Left ventricle myocardium inferior (tissue), 1 donor: ENCODE data around the gene PTGDS. TPM values are rescaled to one million over a fixed set of nuclear protein-coding genes. Genes with fewer than 3 reads are reported as not detected.

Experiments
- DNase-seq: peaks from one replicate; pipeline ENCODE4 v3.0.0-alpha.2; 2020
- H3K27ac ChIP-seq: fragments of 200-600 bp; replicated peaks from 2 replicates; pipeline ENCODE4 v1.8.0; 2021
- H3K27me3 ChIP-seq: fragments of 200-600 bp; 2 replicates; pipeline ENCODE4 v1.8.0; 2021; ENCODE audit warnings: low read depth
- H3K36me3 ChIP-seq: fragments of 200-600 bp; 2 replicates; pipeline ENCODE4 v1.8.0; 2021
- H3K4me1 ChIP-seq: fragments of 200-600 bp; 2 replicates; pipeline ENCODE4 v1.8.0; 2021
- H3K4me3 ChIP-seq: fragments of 200-600 bp; 2 replicates; pipeline ENCODE4 v1.8.0; 2021; ENCODE audit warnings: mild to moderate bottlenecking, moderate library complexity
- H3K9me3 ChIP-seq: fragments of 200-600 bp; replicated peaks from 2 replicates; pipeline ENCODE4 v1.8.0; 2021
- intact Hi-C: fragments of 100-400 bp; cut with micrococcal nuclease; formaldehyde crosslinking; loops from one replicate; pipeline ENCODE4 v1.11.0; 2022
- total RNA-seq: library from RNA; stranded (reverse); fragmentation: NEBNext Ultra II Directional; extraction: Animal tissue kit (Norgen Biotek cat#: 25700); gene quantifications from one replicate; pipeline ENCODE4 v1.2.1, GENCODE V29; 2021
- TF ChIP-seq, protein P1 (sequence below): fragments of 200-600 bp; IDR thresholded peaks from 2 replicates; pipeline ENCODE4 v1.8.0; 2021; ENCODE audit warnings: antibody characterized with exemption, mild to moderate bottlenecking, borderline replicate concordance
- donor health status: DM: no; HTN: yes; CAD: no; lungs with severe emphysema.

Gene PTGDS
- total RNA-seq, 1 donor from 2014 or later = 3,579 TPM

DNA sequence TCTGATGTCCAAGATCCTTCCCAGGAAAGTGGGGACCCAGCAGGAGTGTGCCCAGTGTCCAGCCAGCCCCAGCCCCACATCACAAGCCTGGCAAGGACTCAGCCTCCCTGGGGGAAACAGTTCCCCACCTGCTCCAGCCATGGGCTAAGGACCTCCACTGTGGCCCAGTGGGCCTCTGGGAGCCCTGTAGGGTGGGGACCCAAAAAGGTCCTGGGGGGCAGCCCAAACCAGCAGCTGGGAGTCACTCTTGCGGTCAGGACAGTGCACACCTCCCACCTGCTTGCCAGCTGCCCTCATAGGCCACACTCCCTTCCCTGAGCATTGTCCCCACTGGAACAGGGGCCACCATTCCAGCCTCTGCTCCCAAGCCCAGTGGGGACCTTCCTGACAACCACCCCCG lies 49.1 kb downstream of the PTGDS start:
- TF ChIP-seq, protein P1, sequence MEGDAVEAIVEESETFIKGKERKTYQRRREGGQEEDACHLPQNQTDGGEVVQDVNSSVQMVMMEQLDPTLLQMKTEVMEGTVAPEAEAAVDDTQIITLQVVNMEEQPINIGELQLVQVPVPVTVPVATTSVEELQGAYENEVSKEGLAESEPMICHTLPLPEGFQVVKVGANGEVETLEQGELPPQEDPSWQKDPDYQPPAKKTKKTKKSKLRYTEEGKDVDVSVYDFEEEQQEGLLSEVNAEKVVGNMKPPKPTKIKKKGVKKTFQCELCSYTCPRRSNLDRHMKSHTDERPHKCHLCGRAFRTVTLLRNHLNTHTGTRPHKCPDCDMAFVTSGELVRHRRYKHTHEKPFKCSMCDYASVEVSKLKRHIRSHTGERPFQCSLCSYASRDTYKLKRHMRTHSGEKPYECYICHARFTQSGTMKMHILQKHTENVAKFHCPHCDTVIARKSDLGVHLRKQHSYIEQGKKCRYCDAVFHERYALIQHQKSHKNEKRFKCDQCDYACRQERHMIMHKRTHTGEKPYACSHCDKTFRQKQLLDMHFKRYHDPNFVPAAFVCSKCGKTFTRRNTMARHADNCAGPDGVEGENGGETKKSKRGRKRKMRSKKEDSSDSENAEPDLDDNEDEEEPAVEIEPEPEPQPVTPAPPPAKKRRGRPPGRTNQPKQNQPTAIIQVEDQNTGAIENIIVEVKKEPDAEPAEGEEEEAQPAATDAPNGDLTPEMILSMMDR = no peak
- Histone ChIP-seq H3K36me3 (peaks cover under 1% of the 10 kb centered on the region), H3K4me1 (peaks cover 31% of the 10 kb centered on the region), H3K27ac (no peak overlapping the region), H3K27me3 (no peaks in the 10 kb centered on the region), H3K9me3 (no peaks in the 10 kb centered on the region), H3K4me3 (peak overlapping the region; percentile 77)
- intact Hi-C loops = no loop called here
- DNase-seq = no peak

DNA sequence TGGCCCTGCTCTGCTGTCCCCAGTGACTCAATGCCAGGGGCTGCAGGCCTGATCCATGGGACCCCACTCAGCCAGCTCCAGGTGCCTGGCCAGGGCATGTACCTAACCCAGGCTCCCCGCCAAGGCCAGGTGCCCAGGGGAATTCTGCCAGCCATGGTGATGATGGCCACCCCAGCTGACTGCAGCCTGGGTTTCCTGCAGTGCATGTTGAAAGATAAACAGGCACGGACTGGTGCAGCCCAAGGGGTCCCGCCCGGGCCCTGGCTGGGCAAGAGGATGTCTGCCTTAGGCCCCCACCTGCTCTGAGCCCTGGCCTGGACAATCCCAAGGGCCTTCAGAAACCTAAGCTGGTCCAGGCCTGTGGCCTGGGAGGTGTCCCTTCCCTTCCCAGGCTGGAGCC lies 49.5 kb downstream of the PTGDS start:
- Histone ChIP-seq H3K4me1 (peaks cover 31% of the 10 kb centered on the region), H3K4me3 (peak overlapping the region; percentile 77), H3K27me3 (no peaks in the 10 kb centered on the region), H3K27ac (peak overlapping the region; percentile 49), H3K9me3 (no peaks in the 10 kb centered on the region), H3K36me3 (no peaks in the 10 kb centered on the region)
- no peak for DNase-seq
- TF ChIP-seq, protein P1 = no peak
- intact Hi-C loops = no loop called here

DNA sequence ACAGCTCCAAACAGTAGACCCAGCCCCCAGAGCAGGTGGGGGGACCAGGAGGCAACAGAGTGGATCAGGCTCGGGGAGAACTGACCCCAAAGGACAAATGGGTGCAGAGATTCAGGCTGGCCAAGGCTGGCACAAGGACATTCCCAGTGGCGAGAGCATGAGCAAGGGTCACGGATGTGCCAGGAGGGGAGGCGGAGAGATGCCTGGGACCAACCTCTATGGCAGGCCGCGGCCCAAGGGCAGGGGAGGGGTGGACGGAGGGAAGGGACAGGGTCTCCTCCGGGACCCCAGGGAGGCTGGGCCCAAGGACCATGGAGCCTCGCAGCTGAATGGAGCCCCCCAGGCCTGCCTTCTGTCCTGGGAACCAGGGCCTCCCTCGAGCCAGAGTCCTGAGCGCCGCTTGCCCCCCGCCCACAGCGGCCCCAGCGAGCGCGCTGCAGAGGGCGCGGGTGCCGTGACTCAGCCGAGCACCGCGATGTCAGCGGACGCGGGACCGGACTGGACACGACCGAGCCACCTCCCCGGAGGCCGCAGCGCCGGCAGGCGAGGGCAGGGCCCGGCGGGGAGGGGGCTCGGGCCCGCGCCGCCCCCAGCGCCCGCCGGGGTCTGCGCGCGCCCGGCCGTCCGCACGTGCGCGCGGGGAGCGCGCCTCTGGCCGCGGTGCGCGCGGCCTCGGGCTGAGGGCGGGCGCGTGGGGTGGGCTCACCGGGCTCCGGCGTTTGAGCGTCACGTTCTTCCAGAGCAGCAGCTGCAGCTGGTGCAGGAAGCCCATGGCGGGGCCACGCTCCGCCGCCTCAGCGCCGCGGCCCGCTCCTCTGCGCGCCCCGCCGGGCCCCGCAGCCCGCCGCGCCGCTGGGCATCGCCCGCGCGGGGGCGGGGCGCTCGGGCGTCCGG lies 50.3 kb downstream of the PTGDS start, which contains the start of gene ABCA2:
ABCA2 (minus strand) TSS at position 869 of the 894 bp plus-strand sequence; CDS start at position 772, 97 bp downstream.
- Histone ChIP-seq H3K27me3 (no peaks in the 10 kb centered on the region), H3K4me3 (peak within 1 kb of the TSS; percentile 77), H3K27ac (peak within 1 kb of the TSS; percentile 66), H3K4me1 (peaks cover 31% of the 10 kb centered on the region), H3K9me3 (no peaks in the 10 kb centered on the region), H3K36me3 (no peaks in the 10 kb centered on the region)
- TF ChIP-seq, protein P1 = no peak
- intact Hi-C loops = no loop called here
- DNase-seq = no peak

DNA sequence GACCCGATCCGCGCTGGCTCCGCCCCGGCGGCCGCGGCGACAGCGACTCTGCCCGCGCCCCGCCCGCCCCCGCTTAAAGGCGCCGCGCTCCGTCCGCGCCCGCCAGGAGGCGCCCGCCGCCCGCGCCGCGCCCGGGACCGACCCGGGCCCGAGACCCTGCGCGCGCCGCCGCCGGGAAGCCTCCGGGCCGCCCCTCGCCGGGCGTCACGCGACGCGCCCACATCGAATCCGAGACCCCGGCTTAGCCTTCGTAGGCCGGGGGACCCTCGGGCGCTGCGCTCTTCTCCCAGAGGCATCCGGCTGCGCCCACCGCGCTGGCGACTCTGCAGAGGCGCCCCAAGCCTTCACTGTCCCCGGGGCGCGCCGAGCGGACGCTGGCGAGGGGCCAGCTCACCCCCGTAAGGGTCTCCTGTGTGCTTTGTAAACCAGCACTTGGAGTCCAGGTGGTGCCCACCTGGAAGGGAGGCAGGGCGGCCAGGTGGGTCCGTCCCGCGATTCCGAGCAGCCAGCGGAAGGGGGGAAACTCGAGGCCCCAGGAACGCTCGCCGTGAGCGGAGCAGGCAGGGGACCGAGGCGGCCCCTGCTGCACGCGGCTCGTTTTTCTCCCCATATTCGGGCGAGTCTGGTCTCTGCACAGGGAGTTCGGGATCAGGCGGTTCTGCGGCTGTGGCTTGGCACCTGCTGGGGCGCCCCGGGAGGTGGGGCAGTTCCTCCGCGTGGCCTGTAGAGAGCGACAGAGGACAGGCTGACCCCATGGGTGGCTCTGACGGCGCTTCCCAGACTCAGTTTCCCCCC lies 51.2 kb downstream of the PTGDS start:
- intact Hi-C loops = no loop called here
- H3K4me1 ChIP-seq = peaks cover 31% of the 10 kb centered on the region
- H3K36me3 ChIP-seq = no peaks in the 10 kb centered on the region
- H3K9me3 ChIP-seq = no peaks in the 10 kb centered on the region
- DNase-seq = peak; percentile 77
- no peaks in the 10 kb centered on the region for H3K27me3 ChIP-seq
- TF ChIP-seq, protein P1 = no peak
- H3K27ac ChIP-seq = peak overlapping the region; percentile 66
- H3K4me3 ChIP-seq = peak overlapping the region; percentile 77

DNA sequence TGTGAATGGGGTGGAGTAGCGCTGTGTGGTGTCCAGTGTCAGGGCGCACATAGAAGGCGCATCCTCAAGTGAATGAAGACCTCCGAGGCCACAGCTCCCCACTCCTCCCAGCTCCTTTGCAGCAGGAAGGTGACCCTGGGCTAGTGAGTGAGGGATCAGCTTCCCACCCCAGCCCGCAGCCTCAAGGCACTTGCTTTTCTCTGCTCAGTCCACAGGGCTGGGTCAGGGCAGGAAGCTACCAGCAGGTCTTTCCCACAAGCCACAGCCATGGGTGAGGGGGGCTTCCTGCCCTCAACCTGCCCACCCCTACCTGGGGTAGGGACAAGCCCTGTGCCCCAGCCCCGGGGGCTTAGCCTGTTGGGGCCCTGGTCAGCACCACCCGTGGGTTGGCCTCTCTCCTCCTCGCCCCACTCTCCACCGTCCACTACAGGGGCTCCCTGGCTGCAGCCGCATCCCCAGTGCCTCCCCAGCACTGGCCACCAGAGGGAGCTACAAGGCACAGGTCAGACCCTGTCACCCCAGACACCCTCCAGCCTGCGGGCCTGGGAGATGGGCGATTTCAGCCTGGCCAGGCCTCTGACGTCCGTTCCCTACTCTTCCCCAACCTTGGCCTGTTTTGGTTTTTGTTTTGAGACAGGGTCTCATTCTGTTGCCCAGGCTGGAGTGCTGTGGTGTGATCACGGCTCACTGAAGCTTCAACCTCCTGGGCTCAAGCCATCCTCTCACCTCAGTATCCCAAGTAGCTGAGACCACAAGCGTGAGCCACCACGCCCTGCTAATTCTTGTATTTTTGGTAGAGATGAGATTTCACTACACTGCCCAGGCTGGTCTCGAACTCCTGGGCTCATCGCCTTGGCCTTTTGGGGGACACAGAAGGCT lies 52.0 kb downstream of the PTGDS start:
- no peaks in the 10 kb centered on the region for H3K9me3 ChIP-seq
- TF ChIP-seq, protein P1 = peak; percentile 90
- H3K4me1 ChIP-seq = peaks cover 32% of the 10 kb centered on the region
- no peaks in the 10 kb centered on the region for H3K36me3 ChIP-seq
- H3K27ac ChIP-seq = peak overlapping the region; percentile 0
- intact Hi-C loops = no loop called here
- peak overlapping the region; percentile 77 for H3K4me3 ChIP-seq
- peak; percentile 86 for DNase-seq
- H3K27me3 ChIP-seq = no peaks in the 10 kb centered on the region
